Upper lobe of left lung (tissue), 6 donors: ENCODE results near the gene GJC1. TPM values are rescaled to one million over a fixed set of nuclear protein-coding genes. Genes with fewer than 3 reads are reported as not detected.
A peak's percentile ranks its signal among the peaks of the same experiment; 100 is the strongest.

Experiments
- ATAC-seq, 2 donors: fragments of 200-7000 bp; cut with Tn5 transposase; one replicate each; pipeline ENCODE4 v1.9.1; 2022; ENCODE audit warnings: mild to moderate bottlenecking in 2 of 2, moderate library complexity in 2 of 2; ENCODE audit not compliant: low FRiP score in 2 of 2
- DNase-seq, 2 donors: peaks; one replicate each; pipeline ENCODE4 v3.0.0-alpha.2; 2019 to 2020
- H3K27ac ChIP-seq, 4 donors: fragments of 200-600 bp; sonication (generic); one replicate each; pipeline ENCODE4 v1.5.1; 2016 to 2019
- H3K27me3 ChIP-seq, 4 donors: fragments of 200-600 bp; sonication (generic); one replicate each; pipeline ENCODE4 v1.5.1; 2017 to 2019
- H3K36me3 ChIP-seq, 4 donors: fragments of 200-600 bp; sonication (generic); one replicate each; pipeline ENCODE4 v1.5.1; 2016 to 2019
- H3K4me1 ChIP-seq, 4 donors: fragments of 200-600 bp; sonication (generic); one replicate each; pipeline ENCODE4 v1.5.1; 2018 to 2019
- H3K4me3 ChIP-seq, 4 donors: fragments of 200-600 bp; sonication (generic); one replicate each; pipeline ENCODE4 v1.5.1; 2017 to 2019; ENCODE audit warnings: mild to moderate bottlenecking in 2 of 4, moderate library complexity in 1 of 4
- H3K9me3 ChIP-seq, 4 donors: fragments of 200-600 bp; sonication (generic); one replicate each; pipeline ENCODE4 v1.5.1; 2018 to 2019
- CTCF ChIP-seq, 6 experiments: fragments of 450-650 bp in 4 of 6; fragments of 200-600 bp in 2 of 6; sonication (generic) in 2 of 6; IDR thresholded peaks; one replicate each; pipeline ENCODE4 v1.5.1; 2016 to 2019; ENCODE audit warnings: antibody characterized with exemption in 6 of 6
- EP300 ChIP-seq, 4 donors: sonication (generic); formaldehyde crosslinking; IDR thresholded peaks; one replicate each; pipeline ENCODE4 v1.5.1; 2017; ENCODE audit warnings: antibody characterized with exemption in 4 of 4, control low read depth in 2 of 4
- POLR2A ChIP-seq, 4 donors: fragments of 450-650 bp; IDR thresholded peaks; one replicate each; pipeline ENCODE4 v1.5.1; 2016 to 2017; ENCODE audit warnings: antibody characterized with exemption in 4 of 4, mild to moderate bottlenecking in 2 of 4
- POLR2AphosphoS5 ChIP-seq, 2 donors: sonication (generic); formaldehyde crosslinking; IDR thresholded peaks; one replicate each; pipeline ENCODE4 v1.5.1; 2017; ENCODE audit warnings: antibody characterized with exemption in 2 of 2
- WGBS, 2 donors: methylation state at CpG; one replicate each; pipeline ENCODE4 v1.1.5; 2017 to 2018; 5-methylcytosine and 5-hydroxymethylcytosine counted together
- total RNA-seq, 6 donors: library from RNA; depleted of rRNA in 4 of 6; stranded (reverse); fragments of >200 nt in 4 of 6; gene quantifications; one replicate each; pipeline versions ENCODE4 v1.1.0 to v1.2.1, GENCODE V29; 2016 to 2021
- donor health status: DM: no; HTN: no; CAD: no; lungs with moderate emphysema.
- donor health status: DM: no; HTN: yes; CAD: no; lungs with severe emphysema.

GJC1 gene
- total RNA-seq, 6 donors from 2014 or later = 4.2 to 14.8 (median 8.6) TPM

GRCh38 chr17:44854192-44854591 lies 24.1 kb upstream of the GJC1 start:
- no peak for TF ChIP-seq POLR2AphosphoS5 (IDR thresholded peaks at IDR 0.05)
- no peak for TF ChIP-seq EP300 (IDR thresholded peaks at IDR 0.05)
- TF ChIP-seq POLR2A (IDR thresholded peaks at IDR 0.05) = no peak
- TF ChIP-seq CTCF (IDR thresholded peaks at IDR 0.05) = no peak
- no peak for DNase-seq

GRCh38 chr17:44850612-44851011 lies 20.5 kb upstream of the GJC1 start:
- Histone ChIP-seq H3K36me3 (peaks cover 24 to 60% (median 57%) of the 10 kb centered on the region in 4 donors), H3K27me3 (no peaks in the 10 kb centered on the region), H3K4me3 (no peak overlapping the region), H3K4me1 (no peaks in the 10 kb centered on the region), H3K9me3 (no peaks in the 10 kb centered on the region), H3K27ac (peak overlapping the region in 3 of 4 donors; percentile 12 to 58 (median 29))
- ATAC-seq = no peak
- no peak for TF ChIP-seq POLR2A (IDR thresholded peaks at IDR 0.05)
- no peak for TF ChIP-seq CTCF (IDR thresholded peaks at IDR 0.05)
- peak in 1 of 2 donors; percentile 19 for TF ChIP-seq POLR2AphosphoS5 (IDR thresholded peaks at IDR 0.05)
- TF ChIP-seq EP300 (IDR thresholded peaks at IDR 0.05) = peak in 2 of 4 donors; percentile 5 to 37
- 83 to 86% methylated on average over 5 of the region's 5 CpGs for WGBS, 2 donors
- DNase-seq = no peak

More at GRCh38 chr17:44854192-44854591, 24.1 kb upstream of the GJC1 start:
- no peak overlapping the region for H3K27ac ChIP-seq
- ATAC-seq = no peak
- WGBS, 2 donors = 92 to 95% methylated on average over 2 to 5 of the region's 5 CpGs
- H3K9me3 ChIP-seq = no peaks in the 10 kb centered on the region
- H3K36me3 ChIP-seq = peaks cover 24 to 96% (median 90%) of the 10 kb centered on the region in 4 donors
- no peaks in the 10 kb centered on the region for H3K4me1 ChIP-seq
- no peaks in the 10 kb centered on the region for H3K27me3 ChIP-seq
- no peak overlapping the region for H3K4me3 ChIP-seq

- no peaks in the 10 kb centered on the region for H3K4me1 ChIP-seq
- no peak overlapping the region for H3K4me3 ChIP-seq
- DNase-seq (no peak), ATAC-seq (no peak)
- no peaks in the 10 kb centered on the region for H3K9me3 ChIP-seq
- peaks cover 21 to 54% (median 51%) of the 10 kb centered on the region in 4 donors for H3K36me3 ChIP-seq
- 71 to 90% methylated on average over 7 of the region's 7 CpGs for WGBS, 2 donors
- H3K27me3 ChIP-seq = no peaks in the 10 kb centered on the region
- H3K27ac ChIP-seq = peak overlapping the region in 3 of 4 donors; percentile 12 to 58 (median 29)
- TF ChIP-seq POLR2AphosphoS5 (IDR thresholded peaks at IDR 0.05) (no peak), CTCF (IDR thresholded peaks at IDR 0.05) (no peak), EP300 (IDR thresholded peaks at IDR 0.05) (no peak), POLR2A (IDR thresholded peaks at IDR 0.05) (no peak)
These were observed 19.9 kb upstream of the GJC1 start for GRCh38 chr17:44850025-44850424.

- no peak for TF ChIP-seq POLR2A (IDR thresholded peaks at IDR 0.05)
- no peak for TF ChIP-seq POLR2AphosphoS5 (IDR thresholded peaks at IDR 0.05)
- no peak for TF ChIP-seq CTCF (IDR thresholded peaks at IDR 0.05)
- TF ChIP-seq EP300 (IDR thresholded peaks at IDR 0.05) = no peak
- DNase-seq (no peak), ATAC-seq (no peak)
- WGBS, 2 donors = 91 to 97% methylated on average over 9 to 12 of the region's 12 CpGs
- Histone ChIP-seq H3K36me3 (peaks cover 19 to 44% (median 41%) of the 10 kb centered on the region in 4 donors), H3K4me3 (no peak overlapping the region), H3K4me1 (no peaks in the 10 kb centered on the region), H3K27ac (peak overlapping the region in 2 of 4 donors; percentile 46 to 68), H3K9me3 (no peaks in the 10 kb centered on the region), H3K27me3 (no peaks in the 10 kb centered on the region)
These were observed 18.9 kb upstream of the GJC1 start for GRCh38 chr17:44848961-44849489.
